ENCODE measurements around the gene LNP1. TPM values are rescaled to one million over a fixed set of nuclear protein-coding genes. Genes with fewer than 3 reads are reported as not detected.
"Not testable (repeated sequence)": the region's sequence is repeated elsewhere in the genome, so short reads cannot be mapped to it uniquely, and the experiment has no call there.

LNP1 gene
- total RNA-seq, 4 donors from 2014 or later = 0.27 to 2.2 (median 0.40) TPM; not detected in 1

DNA sequence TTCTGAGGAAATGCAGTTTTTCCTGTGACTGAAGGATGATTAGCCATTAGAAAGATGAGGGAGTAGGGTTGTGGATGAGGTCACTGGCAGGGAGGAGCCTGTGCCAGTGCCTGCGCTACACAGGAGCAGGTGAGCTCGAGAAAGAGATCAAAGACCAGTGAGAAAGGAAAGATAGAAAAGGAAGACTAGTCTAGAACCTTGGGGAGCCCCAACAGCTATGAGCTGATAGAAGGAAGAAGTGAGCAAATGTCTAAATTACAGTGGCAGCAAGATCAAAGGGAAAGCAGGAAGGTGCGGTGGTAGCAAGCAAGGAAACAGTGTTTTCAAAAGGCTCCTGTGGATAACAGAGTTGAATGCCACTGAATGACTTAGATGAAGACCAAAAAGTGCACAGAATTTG is 39.6 kb downstream of the LNP1 start:
- Histone ChIP-seq H3K4me3 (no peak overlapping the region), H3K27ac (no peak overlapping the region), H3K9me3 (no peaks in the 10 kb centered on the region), H3K36me3 (no peaks in the 10 kb centered on the region), H3K4me1 (no peaks in the 10 kb centered on the region), H3K27me3 (no peaks in the 10 kb centered on the region)
- in situ Hi-C loops (cut with MboI; ENCODE audit: low pct_ligation_motif_present in 1 of 4, low pct_unique_long_range_greater_than_20kb in 1 of 4, low sequenced_read_pairs in 3 of 4) (no loop called here), intact Hi-C loops (cut with DNase I; ENCODE audit: low total_unique reads) (no loop called here)
- WGBS, 2 donors (ENCODE audit: low coverage in 1 of 2) = 32 to 53% methylated on average over 2 to 3 of the region's 3 CpGs
- no peak for TF ChIP-seq EP300 (IDR thresholded peaks at IDR 0.05; ENCODE audit: low read depth)
- TF ChIP-seq, protein P1, sequence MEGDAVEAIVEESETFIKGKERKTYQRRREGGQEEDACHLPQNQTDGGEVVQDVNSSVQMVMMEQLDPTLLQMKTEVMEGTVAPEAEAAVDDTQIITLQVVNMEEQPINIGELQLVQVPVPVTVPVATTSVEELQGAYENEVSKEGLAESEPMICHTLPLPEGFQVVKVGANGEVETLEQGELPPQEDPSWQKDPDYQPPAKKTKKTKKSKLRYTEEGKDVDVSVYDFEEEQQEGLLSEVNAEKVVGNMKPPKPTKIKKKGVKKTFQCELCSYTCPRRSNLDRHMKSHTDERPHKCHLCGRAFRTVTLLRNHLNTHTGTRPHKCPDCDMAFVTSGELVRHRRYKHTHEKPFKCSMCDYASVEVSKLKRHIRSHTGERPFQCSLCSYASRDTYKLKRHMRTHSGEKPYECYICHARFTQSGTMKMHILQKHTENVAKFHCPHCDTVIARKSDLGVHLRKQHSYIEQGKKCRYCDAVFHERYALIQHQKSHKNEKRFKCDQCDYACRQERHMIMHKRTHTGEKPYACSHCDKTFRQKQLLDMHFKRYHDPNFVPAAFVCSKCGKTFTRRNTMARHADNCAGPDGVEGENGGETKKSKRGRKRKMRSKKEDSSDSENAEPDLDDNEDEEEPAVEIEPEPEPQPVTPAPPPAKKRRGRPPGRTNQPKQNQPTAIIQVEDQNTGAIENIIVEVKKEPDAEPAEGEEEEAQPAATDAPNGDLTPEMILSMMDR (IDR thresholded peaks at IDR 0.05) = no peak
- no peak for TF ChIP-seq POLR2AphosphoS5 (IDR thresholded peaks at IDR 0.05)
- TF ChIP-seq POLR2A (IDR thresholded peaks at IDR 0.05) = no peak
- DNase-seq = no peak

GRCh38 chr3:100443690-100444089 is 42.4 kb downstream of the LNP1 start:
- no peaks in the 10 kb centered on the region for H3K4me1 ChIP-seq
- no peak overlapping the region for H3K27ac ChIP-seq
- H3K4me3 ChIP-seq = no peak overlapping the region
- no peaks in the 10 kb centered on the region for H3K9me3 ChIP-seq
- H3K27me3 ChIP-seq = no peaks in the 10 kb centered on the region
- DNase-seq = no peak
- intact Hi-C loops (cut with DNase I; ENCODE audit: low total_unique reads) = no loop called here
- TF ChIP-seq POLR2AphosphoS5 (IDR thresholded peaks at IDR 0.05) (no peak), EP300 (IDR thresholded peaks at IDR 0.05; ENCODE audit: low read depth) (no peak), POLR2A (IDR thresholded peaks at IDR 0.05) (no peak)
- TF ChIP-seq, protein P1 (IDR thresholded peaks at IDR 0.05) = no peak
- in situ Hi-C loops (cut with MboI; ENCODE audit: low pct_ligation_motif_present in 1 of 4, low pct_unique_long_range_greater_than_20kb in 1 of 4, low sequenced_read_pairs in 3 of 4) = no loop called here
- H3K36me3 ChIP-seq = no peaks in the 10 kb centered on the region

- H3K4me1 ChIP-seq; intact Hi-C loops (cut with DNase I; ENCODE audit: low total_unique reads); H3K36me3 ChIP-seq; in situ Hi-C loops (cut with MboI; ENCODE audit: low pct_ligation_motif_present in 1 of 4, low pct_unique_long_range_greater_than_20kb in 1 of 4, low sequenced_read_pairs in 3 of 4); H3K4me3 ChIP-seq; H3K27me3 ChIP-seq; H3K27ac ChIP-seq; H3K9me3 ChIP-seq; DNase-seq: not testable (repeated sequence)
- 80 to 98% methylated on average over 1 to 3 of the region's 3 CpGs for WGBS, 2 donors (ENCODE audit: low coverage in 1 of 2)
Measured at GRCh38 chr3:100447067-100447466, 45.7 kb downstream of the LNP1 start.

GRCh38 chr3:100448079-100448478 is 46.7 kb downstream of the LNP1 start:
- Histone ChIP-seq H3K9me3 (no peaks in the 10 kb centered on the region), H3K27ac (no peak overlapping the region), H3K27me3 (no peaks in the 10 kb centered on the region), H3K36me3 (no peaks in the 10 kb centered on the region), H3K4me1 (no peaks in the 10 kb centered on the region), H3K4me3 (no peak overlapping the region)
- intact Hi-C loops (cut with DNase I; ENCODE audit: low total_unique reads) = no loop called here
- TF ChIP-seq POLR2AphosphoS5 (IDR thresholded peaks at IDR 0.05) (no peak), EP300 (IDR thresholded peaks at IDR 0.05; ENCODE audit: low read depth) (no peak), POLR2A (IDR thresholded peaks at IDR 0.05) (no peak)
- TF ChIP-seq, protein P1 (IDR thresholded peaks at IDR 0.05) = no peak
- in situ Hi-C loops (cut with MboI; ENCODE audit: low pct_ligation_motif_present in 1 of 4, low pct_unique_long_range_greater_than_20kb in 1 of 4, low sequenced_read_pairs in 3 of 4) = no loop called here
- no peak for DNase-seq
- WGBS, 2 donors (ENCODE audit: low coverage in 1 of 2) = 79 to 86% methylated on average over 1 of the region's 1 CpG

- Histone ChIP-seq H3K4me3 (no peak overlapping the region), H3K4me1 (no peaks in the 10 kb centered on the region), H3K27ac (no peak overlapping the region), H3K27me3 (no peaks in the 10 kb centered on the region), H3K9me3 (no peaks in the 10 kb centered on the region), H3K36me3 (no peaks in the 10 kb centered on the region)
- intact Hi-C loops (cut with DNase I; ENCODE audit: low total_unique reads) = no loop called here
- TF ChIP-seq, protein P1 (IDR thresholded peaks at IDR 0.05) = no peak
- TF ChIP-seq POLR2A (IDR thresholded peaks at IDR 0.05) (no peak), POLR2AphosphoS5 (IDR thresholded peaks at IDR 0.05) (no peak), EP300 (IDR thresholded peaks at IDR 0.05; ENCODE audit: low read depth) (no peak)
- 50 to 51% methylated on average over 2 of the region's 2 CpGs for WGBS, 2 donors (ENCODE audit: low coverage in 1 of 2)
- in situ Hi-C loops (cut with MboI; ENCODE audit: low pct_ligation_motif_present in 1 of 4, low pct_unique_long_range_greater_than_20kb in 1 of 4, low sequenced_read_pairs in 3 of 4) = no loop called here
- no peak for DNase-seq
Measured at GRCh38 chr3:100449214-100449613, 47.9 kb downstream of the LNP1 start.
